ENCODE data around the gene RHBDD1. TPM values are rescaled to one million over a fixed set of nuclear protein-coding genes. Genes with fewer than 3 reads are reported as not detected.

RHBDD1 gene
- total and polyA plus RNA-seq, 2 experiments from 2014 or later = 20.1 to 20.9 TPM

DNA sequence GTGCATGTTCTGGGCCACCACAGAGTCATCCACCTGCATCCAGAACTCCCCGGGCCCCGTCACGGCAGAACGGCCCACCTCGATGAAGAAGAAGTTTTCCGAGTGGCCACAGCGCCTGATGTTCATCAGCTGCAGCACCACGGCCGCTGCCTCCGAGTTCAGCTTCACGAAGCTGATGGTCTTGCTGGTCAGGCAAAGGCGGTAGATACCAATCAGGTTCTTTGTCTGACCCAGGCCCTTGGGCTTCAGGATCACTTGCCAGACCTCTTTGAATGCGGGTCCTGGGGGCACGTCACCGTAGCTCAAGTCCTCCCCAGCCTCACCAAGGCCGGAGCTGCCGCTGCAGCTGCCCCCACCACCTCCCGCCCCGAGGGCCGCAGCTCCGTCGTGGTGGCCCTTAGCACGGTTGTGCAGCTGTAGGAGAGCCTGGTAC, 37.8 kb upstream of the RHBDD1 start:
- peaks cover 65% of the 10 kb centered on the region for H3K79me2 ChIP-seq
- H3K36me3 ChIP-seq (replicated peaks; ENCODE audit: insufficient read depth, low read depth) = no peaks in the 10 kb centered on the region
- H4K20me1 ChIP-seq (ENCODE audit: insufficient read depth, poor library complexity, severe bottlenecking) = peaks cover 18% of the 10 kb centered on the region
- no peaks in the 10 kb centered on the region for H3K9me3 ChIP-seq (ENCODE audit: low read depth)
- peak overlapping the region; percentile 96 for H3K27ac ChIP-seq
- H3K27me3 ChIP-seq = no peaks in the 10 kb centered on the region
- DNase-seq (ENCODE audit: low spot score) = no peak
- WGBS (ENCODE audit: low lambda C conversion rate, missing lambda C conversion rate) = 52% methylated on average over 23 of the region's 23 CpGs
- H3K9me2 ChIP-seq (replicated peaks; ENCODE audit: insufficient read depth) = no peaks in the 10 kb centered on the region
- no peak overlapping the region for H2AFZ ChIP-seq
- H3K4me1 ChIP-seq (ENCODE audit: insufficient read depth) = peaks cover 37% of the 10 kb centered on the region
- H3K4me2 ChIP-seq = peak overlapping the region; percentile 83
- TF ChIP-seq, protein P1, sequence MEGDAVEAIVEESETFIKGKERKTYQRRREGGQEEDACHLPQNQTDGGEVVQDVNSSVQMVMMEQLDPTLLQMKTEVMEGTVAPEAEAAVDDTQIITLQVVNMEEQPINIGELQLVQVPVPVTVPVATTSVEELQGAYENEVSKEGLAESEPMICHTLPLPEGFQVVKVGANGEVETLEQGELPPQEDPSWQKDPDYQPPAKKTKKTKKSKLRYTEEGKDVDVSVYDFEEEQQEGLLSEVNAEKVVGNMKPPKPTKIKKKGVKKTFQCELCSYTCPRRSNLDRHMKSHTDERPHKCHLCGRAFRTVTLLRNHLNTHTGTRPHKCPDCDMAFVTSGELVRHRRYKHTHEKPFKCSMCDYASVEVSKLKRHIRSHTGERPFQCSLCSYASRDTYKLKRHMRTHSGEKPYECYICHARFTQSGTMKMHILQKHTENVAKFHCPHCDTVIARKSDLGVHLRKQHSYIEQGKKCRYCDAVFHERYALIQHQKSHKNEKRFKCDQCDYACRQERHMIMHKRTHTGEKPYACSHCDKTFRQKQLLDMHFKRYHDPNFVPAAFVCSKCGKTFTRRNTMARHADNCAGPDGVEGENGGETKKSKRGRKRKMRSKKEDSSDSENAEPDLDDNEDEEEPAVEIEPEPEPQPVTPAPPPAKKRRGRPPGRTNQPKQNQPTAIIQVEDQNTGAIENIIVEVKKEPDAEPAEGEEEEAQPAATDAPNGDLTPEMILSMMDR (IDR thresholded peaks at IDR 0.05; ENCODE audit: poor library complexity) = no peak
- TF ChIP-seq EZH2phosphoT487 (IDR thresholded peaks at IDR 0.05; ENCODE audit: low read depth, severe bottlenecking, unreplicated experiment) (no peak), EZH2 (IDR thresholded peaks at IDR 0.05; ENCODE audit: borderline replicate concordance) (no peak)
- peak overlapping the region; percentile 97 for H3K4me3 ChIP-seq

DNA sequence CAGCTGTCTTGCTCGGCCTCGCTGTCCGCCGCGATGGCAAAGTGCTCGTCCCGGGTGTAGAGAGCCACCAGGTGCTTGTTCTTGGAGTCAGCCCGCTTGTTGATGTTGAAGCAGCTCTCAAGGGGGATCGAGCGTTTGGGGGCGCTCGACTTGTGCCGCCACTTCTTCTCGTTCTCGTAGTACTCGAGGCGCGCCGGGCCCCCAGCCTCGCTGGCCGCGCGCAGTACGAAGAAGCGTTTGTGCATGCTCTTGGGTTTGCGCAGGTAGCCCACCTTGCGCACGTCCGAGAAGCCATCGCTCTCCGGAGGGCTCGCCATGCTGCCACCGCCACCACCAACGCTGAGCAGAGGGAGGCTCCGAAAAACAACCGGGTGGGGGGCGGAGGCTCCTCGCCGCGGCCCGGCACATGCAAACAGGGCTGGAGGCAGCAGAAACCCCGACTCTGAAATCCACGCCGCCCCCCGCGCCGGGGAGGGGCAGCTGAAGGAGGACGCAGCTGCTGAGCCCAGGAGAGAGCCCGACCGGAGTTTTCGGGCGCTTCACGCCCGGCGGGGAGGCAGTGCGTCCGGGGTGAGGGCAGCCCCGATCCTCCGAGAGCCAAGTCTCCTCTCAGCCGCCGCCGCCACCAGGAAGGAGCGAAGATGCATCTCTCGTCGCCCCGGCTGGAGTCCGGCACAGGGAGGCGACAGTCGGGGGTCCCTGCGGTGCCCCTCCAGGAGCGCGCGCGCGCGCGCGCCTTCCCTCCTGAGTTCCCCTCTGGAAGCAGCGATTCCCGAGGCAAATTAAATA, 37.2 kb upstream of the RHBDD1 start:
- Histone ChIP-seq H2AFZ (peak overlapping the region; percentile 70), H3K9me2 (replicated peaks; ENCODE audit: insufficient read depth) (no peaks in the 10 kb centered on the region), H3K79me2 (peaks cover 59% of the 10 kb centered on the region), H3K36me3 (replicated peaks; ENCODE audit: insufficient read depth, low read depth) (no peaks in the 10 kb centered on the region), H3K4me1 (ENCODE audit: insufficient read depth) (peaks cover 35% of the 10 kb centered on the region), H3K4me3 (peak overlapping the region; percentile 97), H3K27ac (peak overlapping the region; percentile 96), H3K4me2 (peak overlapping the region; percentile 83), H3K27me3 (no peaks in the 10 kb centered on the region), H3K9me3 (ENCODE audit: low read depth) (no peaks in the 10 kb centered on the region), H4K20me1 (ENCODE audit: insufficient read depth, poor library complexity, severe bottlenecking) (peaks cover 18% of the 10 kb centered on the region)
- DNase-seq (ENCODE audit: low spot score) = peak; percentile 71
- TF ChIP-seq, protein P1 (IDR thresholded peaks at IDR 0.05; ENCODE audit: poor library complexity) = peak; percentile 47
- TF ChIP-seq EZH2 (IDR thresholded peaks at IDR 0.05; ENCODE audit: borderline replicate concordance) (no peak), EZH2phosphoT487 (IDR thresholded peaks at IDR 0.05; ENCODE audit: low read depth, severe bottlenecking, unreplicated experiment) (no peak)
- 3% methylated on average over 66 of the region's 80 CpGs for WGBS (ENCODE audit: low lambda C conversion rate, missing lambda C conversion rate)

DNA sequence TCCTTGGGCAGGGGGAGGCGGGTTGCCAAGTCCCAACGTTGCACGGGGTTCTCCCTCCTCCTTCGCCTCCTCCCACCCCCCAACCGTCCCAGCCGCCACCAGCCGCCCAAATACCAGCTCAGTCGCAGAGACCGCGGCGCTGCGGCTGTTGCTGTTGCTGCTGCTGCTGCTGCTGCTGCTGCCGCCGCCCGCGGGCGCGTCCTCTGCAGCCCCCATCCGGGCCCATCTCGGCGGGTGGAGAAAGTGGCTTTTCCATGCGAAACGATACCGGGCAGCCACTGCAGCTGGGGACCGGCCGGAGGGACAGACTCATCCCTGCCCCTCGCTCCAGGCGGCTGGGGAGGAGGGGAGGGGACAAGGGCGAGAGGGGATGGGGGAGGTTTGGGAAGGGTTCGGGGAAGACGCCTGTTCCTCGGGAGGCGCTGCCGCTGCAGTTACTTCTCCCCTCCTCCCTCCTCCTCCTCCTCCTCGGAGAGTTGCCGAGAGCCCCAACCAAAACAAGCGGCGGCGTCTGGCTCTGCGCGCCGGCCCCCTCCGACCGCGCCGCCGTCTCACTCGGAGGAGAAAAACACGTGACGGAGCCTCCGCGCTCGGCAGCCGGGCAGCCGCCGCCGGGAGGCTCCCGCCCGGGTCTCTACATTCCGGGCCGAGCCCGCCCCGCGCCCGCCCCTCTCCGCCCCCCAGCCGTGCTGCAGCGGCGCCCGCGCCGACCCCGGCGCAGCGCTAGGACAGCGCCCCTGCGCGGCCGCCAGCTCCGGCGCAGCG, 36.5 kb upstream of the RHBDD1 start, which contains the start of gene IRS1:
TSS of gene IRS1 (minus strand) at position 610 of the 765 bp plus-strand sequence. CDS start 1,082 bp downstream, outside the sequence.
- Histone ChIP-seq H3K27me3 (no peaks in the 10 kb centered on the region), H3K4me2 (peak within 1 kb of the TSS; percentile 83), H2AFZ (peak within 1 kb of the TSS; percentile 91), H3K9me2 (replicated peaks; ENCODE audit: insufficient read depth) (no peaks in the 10 kb centered on the region), H3K4me1 (ENCODE audit: insufficient read depth) (peaks cover 31% of the 10 kb centered on the region), H3K36me3 (replicated peaks; ENCODE audit: insufficient read depth, low read depth) (no peaks in the 10 kb centered on the region), H3K9me3 (ENCODE audit: low read depth) (no peaks in the 10 kb centered on the region), H3K79me2 (peaks cover 51% of the 10 kb centered on the region), H3K27ac (peak within 1 kb of the TSS; percentile 97), H3K4me3 (peak within 1 kb of the TSS; percentile 97), H4K20me1 (ENCODE audit: insufficient read depth, poor library complexity, severe bottlenecking) (peaks cover 18% of the 10 kb centered on the region)
- DNase-seq (ENCODE audit: low spot score) = peak; percentile 96
- 3% methylated on average over 19 of the region's 82 CpGs for WGBS (ENCODE audit: low lambda C conversion rate, missing lambda C conversion rate)
- TF ChIP-seq, protein P1 (IDR thresholded peaks at IDR 0.05; ENCODE audit: poor library complexity) = no peak
- no peak for TF ChIP-seq EZH2 (IDR thresholded peaks at IDR 0.05; ENCODE audit: borderline replicate concordance)

All from hepatocyte (in vitro differentiated cells).